OCI-LY1 (cell line): ENCODE data around the gene EPB41L2.

Source experiments
- CTCF ChIP-seq: fragments of 200-600 bp; sonication (generic), shearing (Covaris generic); IDR thresholded peaks from 2 replicates; pipeline ENCODE4 v1.5.1; 2017; ENCODE audit warnings: mild to moderate bottlenecking, antibody characterized with exemption, low read length, moderate library complexity, mixed read lengths
- EZH2 ChIP-seq: fragments of 200-600 bp; sonication (generic), shearing (Covaris generic); IDR thresholded peaks from 2 replicates; pipeline ENCODE4 v1.8.0; 2017; ENCODE audit warnings: borderline replicate concordance, mixed run types, mild to moderate bottlenecking, antibody characterized with exemption, low read length, moderate library complexity, mixed read lengths

DNA sequence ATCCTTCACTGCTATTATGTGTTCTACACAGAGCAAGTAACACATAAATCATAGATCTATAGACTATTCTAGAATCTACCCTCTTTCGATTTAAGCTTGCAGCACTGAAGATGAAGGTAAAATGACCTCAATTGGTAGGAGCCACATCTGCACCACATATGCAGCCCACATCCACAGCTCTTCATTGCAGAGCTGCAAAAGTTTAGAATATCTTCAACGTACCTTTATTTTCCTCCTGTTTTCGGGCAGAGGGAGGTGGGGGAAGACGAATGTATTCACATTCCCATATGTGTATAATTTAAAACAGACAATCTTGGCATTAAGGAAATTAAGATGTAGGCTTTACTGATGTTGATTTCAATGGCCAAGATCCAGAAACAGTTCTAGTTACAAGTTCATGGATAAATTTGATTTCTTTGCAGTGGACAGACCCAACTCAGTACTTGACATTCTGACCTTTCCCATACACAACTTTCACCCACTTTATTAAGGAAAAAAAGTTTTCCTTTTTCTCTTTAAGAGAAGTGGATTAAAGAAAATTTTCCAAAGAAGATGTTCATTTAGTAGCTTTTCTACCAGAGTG, 14.0 kb downstream of the EPB41L2 start:
- TF ChIP-seq CTCF (no peak), EZH2 (no peak)
